Endothelial cell of umbilical vein (primary cell): ENCODE results near the gene R3HDM1. TPM values are rescaled to one million over a fixed set of nuclear protein-coding genes. Genes with fewer than 3 reads are reported as not detected.

Source experiments
- BruUV-seq: library from RNA; stranded (reverse); fragments of 400-500 nt; replicated peaks from 2 replicates; lab custom pipeline; 2021; lab: Mats Ljungman, UMichigan
- CTCF ChIA-PET: fragments of 300-600, 350-600 bp; sonication (Branson Sonifier 250); formaldehyde crosslinking; loops from one replicate; lab custom pipeline; 2021; ENCODE audit warnings: antibody characterized with exemption, inconsistent platforms; lab: Charles Lee
- POLR2A ChIA-PET: fragments of 300-600, 350-600 bp; sonication (Branson Sonifier 250); formaldehyde crosslinking; loops from one replicate; lab custom pipeline; 2021; ENCODE audit warnings: antibody characterized with exemption, inconsistent platforms; lab: Charles Lee
- DNase-seq: peaks from one replicate; pipeline ENCODE4 v3.0.0-alpha.2; 2011; ENCODE audit warnings: low read depth, low spot score
- FAIRE-seq: peaks from 2 replicates; lab custom pipeline; 2011; peaks lifted over from hg19 to GRCh38; lab: Jason Lieb, UNC
- H2AFZ ChIP-seq: 2 replicates; pipeline ENCODE4 v1.6.0; 2012; ENCODE audit warnings: low read depth, low read length, control low read depth, inconsistent platforms
- H3K27ac ChIP-seq: 2 replicates; pipeline ENCODE4 v1.5.1; 2011; ENCODE audit warnings: low read depth, mild to moderate bottlenecking, control low read depth, low read length, moderate library complexity; ENCODE audit not compliant: insufficient read depth
- H3K27me3 ChIP-seq, 2 experiments: 2 replicates each; pipeline versions ENCODE4 v1.6.0 to v1.6.1; 2011; ENCODE audit warnings: low read length in 2 of 2, mixed read lengths in 1 of 2; ENCODE audit not compliant: control insufficient read depth in 2 of 2, insufficient read depth in 2 of 2
- H3K36me3 ChIP-seq, 2 experiments: 2 replicates in 1 of 2; 3 replicates in 1 of 2; pipeline ENCODE4 v1.5.1; 2011; ENCODE audit warnings: low read length in 2 of 2, mild to moderate bottlenecking in 1 of 2, moderate library complexity in 1 of 2; ENCODE audit not compliant: control insufficient read depth in 2 of 2, insufficient read depth in 2 of 2; ENCODE audit errors: extremely low read depth in 1 of 2
- H3K4me1 ChIP-seq: 3 replicates; pipeline ENCODE4 v1.5.1; 2011; ENCODE audit warnings: mild to moderate bottlenecking, low read length; ENCODE audit not compliant: control insufficient read depth, insufficient read depth; ENCODE audit errors: extremely low read depth
- H3K4me2 ChIP-seq: 2 replicates; pipeline ENCODE4 v1.6.1; 2011; ENCODE audit warnings: low read length, control low read depth, mixed read lengths; ENCODE audit not compliant: insufficient read depth
- H3K4me3 ChIP-seq, 3 experiments: fragments of 200-600 bp in 1 of 3; sonication (generic), shearing (Covaris generic) in 1 of 3; replicated peaks in 1 of 3; 2 replicates each; pipeline ENCODE4 v1.5.1; 2011 to 2016; ENCODE audit warnings: control low read depth in 3 of 3, low read length in 3 of 3, mild to moderate bottlenecking in 2 of 3, inconsistent platforms in 1 of 3, low read depth in 1 of 3, moderate library complexity in 1 of 3; ENCODE audit not compliant: insufficient read depth in 1 of 3
- H3K79me2 ChIP-seq: 2 replicates; pipeline ENCODE4 v1.6.0; 2012; ENCODE audit warnings: low read length, inconsistent platforms; ENCODE audit not compliant: control insufficient read depth, insufficient read depth
- H3K9ac ChIP-seq: replicated peaks from 2 replicates; pipeline ENCODE3; 2011; ENCODE audit warnings: low read length, control low read depth; ENCODE audit not compliant: insufficient read depth; ENCODE audit errors: extremely low read depth
- H3K9me1 ChIP-seq: replicated peaks from 3 replicates; pipeline ENCODE4 v1.6.0; 2011; ENCODE audit warnings: mild to moderate bottlenecking, low read length; ENCODE audit not compliant: control insufficient read depth, insufficient read depth; ENCODE audit errors: extremely low read depth
- H3K9me3 ChIP-seq: replicated peaks from 2 replicates; pipeline ENCODE4 v1.5.1; 2012; ENCODE audit warnings: low read length, inconsistent platforms; ENCODE audit not compliant: control insufficient read depth, insufficient read depth
- H4K20me1 ChIP-seq: replicated peaks from 2 replicates; pipeline ENCODE3; 2011; ENCODE audit warnings: mild to moderate bottlenecking, low read length; ENCODE audit not compliant: control insufficient read depth, insufficient read depth; ENCODE audit errors: extremely low read depth
- CTCF ChIP-seq, 2 donors: IDR thresholded peaks; 1 replicate in 1 of 2; 2 replicates in 1 of 2; pipeline ENCODE4 v1.5.1; 2011; ENCODE audit warnings: low read length in 2 of 2, mild to moderate bottlenecking in 2 of 2, moderate library complexity in 2 of 2, control low read depth in 1 of 2, inconsistent platforms in 1 of 2, low read depth in 1 of 2; ENCODE audit not compliant: insufficient read depth in 1 of 2; ENCODE audit errors: extremely low read depth in 1 of 2
- EZH2 ChIP-seq: IDR thresholded peaks from 2 replicates; pipeline ENCODE4 v1.6.1; 2012; ENCODE audit warnings: borderline replicate concordance, low read depth, mild to moderate bottlenecking, moderate library complexity, low read length, inconsistent platforms; ENCODE audit not compliant: severe bottlenecking
- FOS ChIP-seq: IDR thresholded peaks from 2 replicates; pipeline ENCODE4 v1.6.1; 2011; ENCODE audit warnings: mild to moderate bottlenecking, low read length, moderate library complexity, borderline replicate concordance; ENCODE audit not compliant: insufficient read depth
- GATA2 ChIP-seq: IDR thresholded peaks from 2 replicates; pipeline ENCODE4 v1.7.0; 2011; ENCODE audit warnings: low read depth, mild to moderate bottlenecking, moderate library complexity, mixed read lengths, low read length; ENCODE audit not compliant: insufficient read length, insufficient read depth
- MAX ChIP-seq: IDR thresholded peaks from 2 replicates; pipeline ENCODE4 v1.6.1; 2011; ENCODE audit not compliant: insufficient read depth, insufficient read length
- POLR2A ChIP-seq: IDR thresholded peaks from 2 replicates; pipeline ENCODE4 v1.6.1; 2012; ENCODE audit warnings: low read depth, mild to moderate bottlenecking, control low read depth, low read length
- dilution Hi-C: fragments of 300-500 bp; cut with MboI; formaldehyde crosslinking; loops from one replicate; pipeline ENCODE4 v1.15.0; 2019; ENCODE audit warnings: low sequenced_read_pairs; ENCODE audit not compliant: extremely low pct_ligation_motif_present
- intact Hi-C: fragments of 100-400 bp; cut with micrococcal nuclease; formaldehyde crosslinking; loops from one replicate; pipeline ENCODE4 v1.10.0; 2022
- polyA plus RNA-seq, 4 experiments: library from polyadenylated mRNA; depleted of rRNA in 3 of 4; stranded (reverse) in 3 of 4; unstranded in 1 of 4; fragments of >200 nt; gene quantifications; 2 replicates each; pipeline versions ENCODE4 v1.2.1 to v1.2.3, GENCODE V29; 2011 to 2012; ENCODE audit warnings: missing spikeins in 1 of 4
- total RNA-seq: library from RNA; stranded (reverse); gene quantifications from 2 replicates; pipeline ENCODE4 v1.2.3, GENCODE V29; 2021

Gene R3HDM1
- total and polyA plus RNA-seq, 2 donors (not counting 3 experiments of a cell fraction or from before 2014, with no cell fraction given), result 36.6 to 61.8 TPM

- intact Hi-C loops, result no loop called here
- dilution Hi-C loops, result no loop called here
- no peaks in the 10 kb centered on the region for H3K9me1 ChIP-seq
- FAIRE-seq (no peak), DNase-seq (no peak)
- H3K9ac ChIP-seq, result no peak overlapping the region
- ChIA-PET POLR2A (no interaction called here), CTCF (interaction anchor here (0.9 to 5.7 kb wide), 7 partner anchors 13 to 719 kb away, joined by 3 to 248 read pairs (median 18); no protein-coding TSS in a partner anchor)
- no peaks in the 10 kb centered on the region for H3K27me3 ChIP-seq
- H3K4me3 ChIP-seq, result no peak overlapping the region
- H3K9me3 ChIP-seq, result no peaks in the 10 kb centered on the region
- TF ChIP-seq MAX (no peak), FOS (no peak), POLR2A (no peak), EZH2 (no peak), GATA2 (no peak), CTCF (IDR thresholded peaks at IDR 0.05; ENCODE audit: extremely low read depth in 1 of 2, insufficient read depth in 1 of 2, low read depth in 1 of 2, low read length in 2 of 2) (no peak)
- no peaks in the 10 kb centered on the region for H4K20me1 ChIP-seq
- H3K4me1 ChIP-seq, result no peaks in the 10 kb centered on the region
- no peak overlapping the region for H3K4me2 ChIP-seq
- H3K79me2 ChIP-seq, result no peaks in the 10 kb centered on the region
- no TSS peak for BruUV-seq
- no peak overlapping the region for H2AFZ ChIP-seq
- H3K27ac ChIP-seq, result no peak overlapping the region
- H3K36me3 ChIP-seq, result peaks cover 0 to 1% of the 10 kb centered on the region in 2 experiments
These were observed 176.9 kb downstream of the R3HDM1 start for GRCh38 chr2:135708159-135708558.
